Measurements from ENCODE around the gene ATP2A2. TPM values are rescaled to one million over a fixed set of nuclear protein-coding genes. Genes with fewer than 3 reads are reported as not detected.

The ATP2A2 gene
- total RNA-seq, 1 experiment from 2014 or later, result 154 TPM

GRCh38 chr12:110244372-110244771 lies 36.7 kb upstream of the ATP2A2 start:
- H3K36me3 ChIP-seq (ENCODE audit: low read depth), result no peaks in the 10 kb centered on the region
- no peak overlapping the region for H2AFZ ChIP-seq
- no peak overlapping the region for H3K4me3 ChIP-seq
- H3K9me3 ChIP-seq (ENCODE audit: insufficient read depth, low read depth), result no peaks in the 10 kb centered on the region
- H3K27me3 ChIP-seq (ENCODE audit: insufficient read depth, low read depth), result no peaks in the 10 kb centered on the region
- peaks cover 42% of the 10 kb centered on the region for H3K4me1 ChIP-seq (replicated peaks; ENCODE audit: insufficient read depth)
- no peak for DNase-seq
- no peak for TF ChIP-seq EZH2 (IDR thresholded peaks at IDR 0.05; ENCODE audit: low read depth)
- H3K9me2 ChIP-seq (ENCODE audit: insufficient read depth), result no peaks in the 10 kb centered on the region
- H4K20me1 ChIP-seq (ENCODE audit: insufficient read depth), result no peaks in the 10 kb centered on the region
- H3K79me2 ChIP-seq (ENCODE audit: low read depth), result no peaks in the 10 kb centered on the region
- peaks cover 36% of the 10 kb centered on the region for H3F3A ChIP-seq (ENCODE audit: insufficient read depth, low read depth)
- POLR2A ChIA-PET (ENCODE audit: unreplicated experiment), result no interaction called here
- no TSS peak for BruUV-seq (replicated peaks)
- H3K4me2 ChIP-seq, result no peak overlapping the region
- intact Hi-C loops (cut with micrococcal nuclease; ENCODE audit: unreplicated experiment), result no loop called here
- no peak overlapping the region for H3K27ac ChIP-seq
- CTCF ChIA-PET, result no interaction called here

GRCh38 chr12:110244829-110245228 lies 36.2 kb upstream of the ATP2A2 start:
- ChIA-PET CTCF (no interaction called here), POLR2A (ENCODE audit: unreplicated experiment) (no interaction called here)

GRCh38 chr12:110245369-110245772 lies 35.7 kb upstream of the ATP2A2 start:
- ChIA-PET POLR2A (ENCODE audit: unreplicated experiment) (interaction anchor here (0.6 kb wide), 1 partner anchor 50 kb away, joined by 4 read pairs; no protein-coding TSS in a partner anchor), CTCF (no interaction called here)
- H3K27me3 ChIP-seq (ENCODE audit: insufficient read depth, low read depth), result no peaks in the 10 kb centered on the region
- DNase-seq, result no peak
- TF ChIP-seq CTCF (conservative IDR thresholded peaks at IDR 0.05) (peak; percentile 53; the same call in 1 of the 2 replicates), EZH2 (IDR thresholded peaks at IDR 0.05; ENCODE audit: low read depth) (no peak)
- no peak overlapping the region for H3K4me2 ChIP-seq
- no peak overlapping the region for H2AFZ ChIP-seq
- H3F3A ChIP-seq (ENCODE audit: insufficient read depth, low read depth), result peaks cover 36% of the 10 kb centered on the region
- H3K36me3 ChIP-seq (ENCODE audit: low read depth), result no peaks in the 10 kb centered on the region
- H3K9me2 ChIP-seq (ENCODE audit: insufficient read depth), result no peaks in the 10 kb centered on the region
- H3K4me3 ChIP-seq, result no peak overlapping the region
- H3K4me1 ChIP-seq (replicated peaks; ENCODE audit: insufficient read depth), result peaks cover 46% of the 10 kb centered on the region
- no TSS peak for BruUV-seq (replicated peaks)
- no peaks in the 10 kb centered on the region for H3K9me3 ChIP-seq (ENCODE audit: insufficient read depth, low read depth)
- H3K79me2 ChIP-seq (ENCODE audit: low read depth), result no peaks in the 10 kb centered on the region
- H3K27ac ChIP-seq, result no peak overlapping the region; the same call in 1 of the 2 replicates
- intact Hi-C loops (cut with micrococcal nuclease; ENCODE audit: unreplicated experiment), result no loop called here
- no peaks in the 10 kb centered on the region for H4K20me1 ChIP-seq (ENCODE audit: insufficient read depth)

More at GRCh38 chr12:110244829-110245228, 36.2 kb upstream of the ATP2A2 start:
- no peak overlapping the region for H2AFZ ChIP-seq
- no peak overlapping the region for H3K4me3 ChIP-seq
- H3K36me3 ChIP-seq (ENCODE audit: low read depth), result no peaks in the 10 kb centered on the region
- H3F3A ChIP-seq (ENCODE audit: insufficient read depth, low read depth), result peaks cover 36% of the 10 kb centered on the region
- H3K9me2 ChIP-seq (ENCODE audit: insufficient read depth), result no peaks in the 10 kb centered on the region
- no peaks in the 10 kb centered on the region for H3K79me2 ChIP-seq (ENCODE audit: low read depth)
- no peaks in the 10 kb centered on the region for H4K20me1 ChIP-seq (ENCODE audit: insufficient read depth)
- H3K4me1 ChIP-seq (replicated peaks; ENCODE audit: insufficient read depth), result peaks cover 46% of the 10 kb centered on the region
- TF ChIP-seq CTCF (conservative IDR thresholded peaks at IDR 0.05), result no peak
- no peak for TF ChIP-seq EZH2 (IDR thresholded peaks at IDR 0.05; ENCODE audit: low read depth)
- no peaks in the 10 kb centered on the region for H3K9me3 ChIP-seq (ENCODE audit: insufficient read depth, low read depth)
- DNase-seq, result no peak
- no peak overlapping the region for H3K27ac ChIP-seq
- H3K4me2 ChIP-seq, result no peak overlapping the region
- H3K27me3 ChIP-seq (ENCODE audit: insufficient read depth, low read depth), result no peaks in the 10 kb centered on the region
- intact Hi-C loops (cut with micrococcal nuclease; ENCODE audit: unreplicated experiment), result no loop called here
- no TSS peak for BruUV-seq (replicated peaks)

Data from PC-9 (cell line).